Mucosa of descending colon (tissue), 3 donors: ENCODE measurements around the gene CHST12. TPM values are rescaled to one million over a fixed set of nuclear protein-coding genes. Genes with fewer than 3 reads are reported as not detected.
"Not testable (repeated sequence)": the region's sequence is repeated elsewhere in the genome, so short reads cannot be mapped to it uniquely, and the experiment has no call there.

Source experiments
- ATAC-seq: fragments of 200-7000 bp; cut with Tn5 transposase; one replicate; pipeline ENCODE4 v1.9.1; 2020; ENCODE audit warnings: mild to moderate bottlenecking, moderate library complexity
- DNase-seq, 3 donors: peaks; one replicate each; pipeline ENCODE4 v3.0.0-alpha.2; 2020
- H3K36me3 ChIP-seq: fragments of 200-600 bp; one replicate; pipeline ENCODE4 v1.8.0; 2021; ENCODE audit warnings: low read depth, mild to moderate bottlenecking
- H3K4me1 ChIP-seq: fragments of 200-600 bp; one replicate; pipeline ENCODE4 v1.8.0; 2021; ENCODE audit warnings: low read depth, mild to moderate bottlenecking
- H3K4me3 ChIP-seq: fragments of 200-600 bp; one replicate; pipeline ENCODE4 v1.8.0; 2021; ENCODE audit warnings: mild to moderate bottlenecking
- H3K9me3 ChIP-seq: fragments of 200-600 bp; one replicate; pipeline ENCODE4 v1.8.0; 2021; ENCODE audit warnings: mild to moderate bottlenecking
- intact Hi-C, 2 donors: fragments of 100-400 bp; cut with DNase I in 1 of 2; cut with micrococcal nuclease in 1 of 2; formaldehyde crosslinking; loops; one replicate each; pipeline versions ENCODE4 v1.11.0 to v1.11.1; 2022; cut with DNase I, micrococcal nuclease
- total RNA-seq, 3 donors: library from RNA; stranded (reverse); fragmentation: NEBNext Ultra II Directional in 2 of 3; extraction: Animal tissue kit (Norgen Biotek cat#: 25700) in 2 of 3; gene quantifications; one replicate each; pipeline versions ENCODE4 v1.2.1 to v1.2.4, GENCODE V29; 2021 to 2023
- TF ChIP-seq, protein P1 (sequence below): fragments of 200-600 bp; IDR thresholded peaks from one replicate; pipeline ENCODE4 v1.8.0; 2022; ENCODE audit warnings: antibody characterized with exemption, mild to moderate bottlenecking
- donor health status: DM: no; HTN: no; CAD: no; lungs with moderate emphysema.
- donor health status: DM: no; HTN: no; CAD: no.
- donor health status: DM: no; HTN: yes; CAD: no.

CHST12 gene
- total RNA-seq, 3 donors from 2014 or later: 10.7 to 20.9 (median 12.2) TPM

DNA sequence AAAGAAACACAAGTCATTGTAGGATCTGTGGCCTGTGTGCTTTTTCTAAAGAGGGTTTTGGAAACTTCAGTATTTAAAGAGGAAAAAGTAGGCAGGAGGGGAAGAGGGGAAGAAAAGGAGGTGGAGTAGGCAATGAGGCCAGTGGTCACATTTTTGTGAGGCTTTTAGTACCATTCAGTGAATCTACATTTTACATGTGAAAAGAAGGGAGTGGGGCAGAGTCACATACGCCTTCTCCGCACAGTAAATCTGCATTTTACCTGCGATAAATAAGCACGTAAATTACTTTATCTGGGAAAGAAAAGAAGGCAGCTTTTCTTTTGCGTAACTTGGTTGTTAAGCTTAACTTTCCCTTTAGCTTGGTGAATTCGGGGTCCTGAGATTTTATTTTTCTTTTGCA is 13.2 kb downstream of the CHST12 start:
- intact Hi-C loops: no loop called here
- TF ChIP-seq, protein P1, sequence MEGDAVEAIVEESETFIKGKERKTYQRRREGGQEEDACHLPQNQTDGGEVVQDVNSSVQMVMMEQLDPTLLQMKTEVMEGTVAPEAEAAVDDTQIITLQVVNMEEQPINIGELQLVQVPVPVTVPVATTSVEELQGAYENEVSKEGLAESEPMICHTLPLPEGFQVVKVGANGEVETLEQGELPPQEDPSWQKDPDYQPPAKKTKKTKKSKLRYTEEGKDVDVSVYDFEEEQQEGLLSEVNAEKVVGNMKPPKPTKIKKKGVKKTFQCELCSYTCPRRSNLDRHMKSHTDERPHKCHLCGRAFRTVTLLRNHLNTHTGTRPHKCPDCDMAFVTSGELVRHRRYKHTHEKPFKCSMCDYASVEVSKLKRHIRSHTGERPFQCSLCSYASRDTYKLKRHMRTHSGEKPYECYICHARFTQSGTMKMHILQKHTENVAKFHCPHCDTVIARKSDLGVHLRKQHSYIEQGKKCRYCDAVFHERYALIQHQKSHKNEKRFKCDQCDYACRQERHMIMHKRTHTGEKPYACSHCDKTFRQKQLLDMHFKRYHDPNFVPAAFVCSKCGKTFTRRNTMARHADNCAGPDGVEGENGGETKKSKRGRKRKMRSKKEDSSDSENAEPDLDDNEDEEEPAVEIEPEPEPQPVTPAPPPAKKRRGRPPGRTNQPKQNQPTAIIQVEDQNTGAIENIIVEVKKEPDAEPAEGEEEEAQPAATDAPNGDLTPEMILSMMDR: no peak
- Histone ChIP-seq H3K4me3 (no peak overlapping the region), H3K9me3 (no peaks in the 10 kb centered on the region), H3K36me3 (no peaks in the 10 kb centered on the region), H3K4me1 (peaks cover 5% of the 10 kb centered on the region)
- DNase-seq (no peak), ATAC-seq (no peak)

DNA sequence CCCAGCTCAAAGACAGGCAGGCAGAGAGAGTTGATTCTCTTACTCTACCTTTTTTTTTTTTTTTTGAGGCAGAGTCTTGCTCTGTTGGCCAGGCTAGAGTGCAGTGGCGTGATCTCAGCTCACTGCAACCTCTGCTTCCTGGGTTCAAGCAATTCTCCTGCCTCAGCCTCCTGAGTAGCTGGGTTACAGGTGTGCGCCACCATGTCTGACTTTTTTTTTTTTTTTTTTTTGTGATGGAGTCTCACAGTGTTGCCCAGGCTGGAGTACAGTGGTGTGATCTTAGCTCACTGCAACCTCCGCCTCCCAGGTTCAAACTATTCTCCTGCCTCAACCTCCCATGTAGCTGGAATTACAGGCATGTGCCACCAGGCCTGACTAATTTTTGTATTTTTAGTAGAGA is 13.8 kb downstream of the CHST12 start:
- H3K4me1 ChIP-seq, H3K9me3 ChIP-seq, H3K36me3 ChIP-seq, intact Hi-C loops, H3K4me3 ChIP-seq, DNase-seq, ATAC-seq: not testable (repeated sequence)

DNA sequence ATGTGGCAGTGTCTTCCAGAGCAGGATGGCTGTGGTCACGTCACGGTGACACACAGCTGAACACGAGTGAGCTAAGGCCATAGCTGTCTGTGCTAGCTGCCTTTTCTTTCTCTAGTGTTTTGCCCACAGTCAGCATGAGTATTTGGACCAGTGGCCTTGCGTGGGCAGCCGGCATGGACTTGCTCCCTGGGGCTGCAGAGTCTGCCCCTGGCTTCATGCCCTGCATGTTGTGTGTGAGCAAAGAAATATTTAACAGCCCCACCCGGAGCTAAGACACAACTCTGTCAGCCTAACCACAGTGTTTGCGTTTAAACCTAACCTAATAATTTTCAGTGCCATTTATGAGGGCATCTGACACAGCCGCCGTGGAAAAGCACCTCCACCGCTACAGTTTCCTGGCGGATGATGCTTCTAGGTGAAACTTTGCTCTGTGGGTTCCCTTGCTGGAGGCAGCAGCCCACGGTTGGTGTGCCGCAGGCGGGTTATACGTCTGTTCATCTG is 14.6 kb downstream of the CHST12 start:
- Histone ChIP-seq H3K4me1 (no peaks in the 10 kb centered on the region), H3K9me3 (no peaks in the 10 kb centered on the region), H3K4me3 (no peak overlapping the region), H3K36me3 (no peaks in the 10 kb centered on the region)
- peak in 1 of 3 donors; percentile 19 for DNase-seq
- intact Hi-C loops: no loop called here
- peak; percentile 36 for ATAC-seq
- TF ChIP-seq, protein P1: no peak

DNA sequence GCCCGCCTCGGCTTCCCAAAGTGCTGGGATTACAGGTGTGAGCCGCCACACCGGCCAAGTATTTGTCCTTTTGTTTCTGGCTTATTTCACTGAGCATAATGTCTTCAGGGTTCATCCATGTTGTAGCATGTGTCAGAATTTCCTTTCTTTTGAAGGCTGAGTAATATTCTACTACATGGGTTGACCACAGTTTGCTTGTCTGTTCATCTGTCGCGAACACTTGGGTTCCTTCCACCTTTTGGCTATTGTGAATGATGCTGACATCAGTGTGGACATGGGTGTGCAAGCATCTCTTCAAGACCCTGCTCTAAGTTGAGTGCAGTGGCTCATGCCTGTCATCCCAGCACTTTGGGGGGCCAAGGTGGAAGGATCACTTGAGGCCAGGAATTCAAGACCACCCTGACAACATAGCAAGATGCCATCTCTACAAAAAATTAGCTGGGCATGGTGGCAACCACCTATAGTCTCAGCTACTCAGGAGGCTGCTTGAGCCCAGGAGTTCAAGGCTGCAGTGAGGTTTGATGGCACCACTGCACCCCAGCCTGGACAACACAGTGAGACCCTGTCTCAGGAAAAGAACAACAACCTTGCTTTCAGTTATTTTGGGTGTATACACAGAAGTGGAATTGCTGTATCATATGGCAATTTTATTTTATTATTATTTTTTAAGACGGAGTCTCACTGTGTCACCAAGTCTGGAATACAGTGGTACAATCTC is 17.0 kb downstream of the CHST12 start:
- DNase-seq: peak in 1 of 3 donors; percentile 1
- intact Hi-C loops: no loop called here
- Histone ChIP-seq H3K4me3 (no peak overlapping the region), H3K4me1 (no peaks in the 10 kb centered on the region), H3K9me3 (no peaks in the 10 kb centered on the region), H3K36me3 (no peaks in the 10 kb centered on the region)
- TF ChIP-seq, protein P1: no peak
- ATAC-seq: no peak

DNA sequence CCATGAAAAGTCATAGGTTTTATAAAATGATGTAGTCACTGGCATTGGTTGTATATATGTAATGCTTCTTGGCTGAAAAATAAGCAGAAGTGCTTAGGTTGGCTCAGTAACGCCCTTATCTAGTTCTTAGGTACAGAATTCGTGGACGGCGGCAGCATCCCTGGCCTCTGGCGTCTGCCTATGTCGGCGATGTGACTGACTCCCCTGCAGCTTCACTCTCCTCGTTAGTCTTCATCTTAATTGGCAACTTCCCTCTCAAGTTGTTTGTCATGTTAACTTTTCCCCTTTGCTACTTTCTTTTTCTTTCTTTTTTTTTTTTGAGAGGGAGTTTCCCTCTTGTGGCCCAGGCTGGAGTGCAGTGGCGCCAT is 18.5 kb downstream of the CHST12 start:
- ATAC-seq: no peak
- no peak overlapping the region for H3K4me3 ChIP-seq
- H3K4me1 ChIP-seq: no peaks in the 10 kb centered on the region
- TF ChIP-seq, protein P1: no peak
- intact Hi-C loops: no loop called here
- H3K36me3 ChIP-seq: no peaks in the 10 kb centered on the region
- no peaks in the 10 kb centered on the region for H3K9me3 ChIP-seq
- no peak for DNase-seq

DNA sequence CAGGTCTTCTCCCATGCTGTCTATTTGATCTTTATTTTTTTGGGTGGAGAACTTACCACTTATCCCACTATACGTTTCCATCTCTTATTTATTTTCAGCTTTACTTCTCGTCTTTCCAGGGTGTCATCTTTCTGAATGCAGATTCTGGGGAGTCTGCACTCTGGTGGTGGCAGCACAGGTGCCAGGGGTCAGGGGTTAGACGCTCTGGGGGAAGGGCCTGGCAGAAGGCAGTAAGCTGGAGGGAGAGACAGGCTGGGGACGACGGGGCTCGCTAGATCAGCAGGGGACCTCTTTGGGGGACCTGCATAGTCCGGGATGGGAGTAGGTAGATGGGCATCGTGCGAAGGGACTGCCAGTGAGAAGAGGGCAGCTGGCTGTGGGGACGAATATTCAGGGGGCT is 22.3 kb downstream of the CHST12 start:
- ATAC-seq: no peak
- Histone ChIP-seq H3K9me3 (peaks cover 2% of the 10 kb centered on the region), H3K4me3 (no peak overlapping the region), H3K4me1 (no peaks in the 10 kb centered on the region), H3K36me3 (no peaks in the 10 kb centered on the region)
- intact Hi-C loops: no loop called here
- TF ChIP-seq, protein P1: no peak
- no peak for DNase-seq
